Fibroblast of skin of left biceps (primary cell): Measurements from ENCODE around the gene CCDC154.

Source experiments
- DNase-seq, 2 experiments: peaks; one replicate each; pipeline ENCODE4 v3.0.0-alpha.2; 2013; ENCODE audit warnings: low read depth in 2 of 2

CCDC154 gene

DNA sequence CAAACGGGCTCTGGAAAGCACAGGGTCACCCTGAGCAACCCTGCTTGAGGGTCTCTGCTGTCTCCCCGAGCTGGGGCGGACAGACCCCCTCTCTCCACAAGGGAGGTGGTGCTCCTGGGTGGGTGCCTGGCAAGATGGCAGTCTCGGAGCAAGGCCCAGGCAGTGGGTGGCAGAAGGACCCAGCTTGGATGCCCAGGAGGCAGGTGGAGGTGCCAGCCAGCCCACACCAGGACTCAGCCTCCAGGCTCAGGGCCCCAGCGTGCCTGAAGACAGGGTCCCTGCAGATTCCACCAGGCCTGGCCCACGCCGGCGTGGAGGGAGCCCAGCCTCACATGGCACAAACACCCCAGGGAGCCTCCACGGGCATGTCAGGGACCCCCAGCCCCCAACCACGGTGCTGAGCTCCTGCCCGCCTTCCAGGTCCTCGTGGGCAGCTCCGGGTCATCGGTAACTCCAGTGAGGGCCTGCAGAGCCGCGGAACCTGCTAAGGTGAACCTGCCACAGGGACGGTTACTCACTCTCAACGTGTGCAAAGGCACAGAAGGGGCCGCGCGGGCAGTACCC lies 50.7 kb downstream of the CCDC154 start:
- DNase-seq = no peak

DNA sequence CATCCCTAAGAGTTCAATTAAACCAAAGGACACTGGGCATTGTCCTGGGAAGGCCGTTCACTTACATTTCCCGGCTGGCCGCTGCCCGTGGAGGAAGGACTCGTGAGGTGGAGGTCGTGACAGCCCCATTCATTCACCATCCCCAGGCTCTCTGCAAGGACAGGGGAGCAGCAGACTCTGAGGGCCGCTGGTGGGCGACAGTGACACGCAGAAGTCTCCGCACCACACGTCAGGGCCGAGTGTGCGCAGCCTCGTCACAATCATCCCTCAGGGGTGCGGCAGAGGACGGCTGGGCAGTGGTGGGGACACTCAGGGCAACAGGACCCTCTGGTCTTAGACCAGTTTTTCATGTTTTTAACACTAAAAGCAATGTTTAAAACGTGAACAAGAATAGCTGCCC lies 51.5 kb downstream of the CCDC154 start:
- DNase-seq = no peak

DNA sequence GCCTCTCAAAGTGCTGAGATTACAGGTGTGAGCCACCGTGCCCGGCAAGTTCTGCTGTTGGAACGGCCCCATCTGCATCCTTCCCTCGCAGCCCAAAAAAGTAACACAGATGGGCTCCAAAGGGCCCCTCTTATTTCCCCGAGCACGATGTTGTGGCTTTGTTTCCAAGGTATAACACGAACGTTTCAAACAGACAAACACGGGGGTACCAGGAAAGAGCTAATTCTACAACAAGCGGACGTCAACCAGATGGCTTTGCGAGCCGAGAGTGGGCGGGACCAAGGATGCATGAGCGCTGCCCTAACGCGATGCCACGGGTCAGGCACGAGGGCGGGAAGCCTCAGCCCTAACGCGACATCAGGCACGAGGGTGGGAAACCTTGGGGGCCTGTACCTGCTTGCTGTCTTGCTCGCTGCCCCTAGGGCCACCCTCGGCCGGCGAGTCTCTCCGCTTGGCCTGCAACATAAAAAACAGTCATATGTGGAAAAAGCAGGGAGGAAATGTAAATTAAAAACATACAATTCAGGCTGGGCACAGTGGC lies 54.0 kb downstream of the CCDC154 start:
- DNase-seq = no peak

DNA sequence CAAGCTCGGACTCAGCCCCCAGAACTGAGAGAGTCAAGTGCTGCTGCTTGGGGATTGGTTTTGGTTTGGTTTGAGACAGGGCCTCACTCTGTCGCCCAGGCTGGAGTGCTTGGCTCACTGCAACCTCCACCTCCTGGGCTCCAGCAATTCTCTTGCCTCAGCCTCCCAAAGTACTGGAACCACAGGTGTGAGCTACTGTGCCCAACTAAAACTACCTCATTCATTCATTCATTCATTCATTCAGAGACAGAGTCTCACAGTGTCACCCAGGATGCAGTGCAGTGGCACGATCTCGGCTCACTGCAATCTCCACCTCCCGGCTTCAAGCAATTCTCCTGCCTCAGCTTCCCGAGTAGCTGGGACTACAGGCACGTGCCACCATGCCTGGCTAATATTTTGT lies 54.6 kb downstream of the CCDC154 start:
- no peak for DNase-seq

DNA sequence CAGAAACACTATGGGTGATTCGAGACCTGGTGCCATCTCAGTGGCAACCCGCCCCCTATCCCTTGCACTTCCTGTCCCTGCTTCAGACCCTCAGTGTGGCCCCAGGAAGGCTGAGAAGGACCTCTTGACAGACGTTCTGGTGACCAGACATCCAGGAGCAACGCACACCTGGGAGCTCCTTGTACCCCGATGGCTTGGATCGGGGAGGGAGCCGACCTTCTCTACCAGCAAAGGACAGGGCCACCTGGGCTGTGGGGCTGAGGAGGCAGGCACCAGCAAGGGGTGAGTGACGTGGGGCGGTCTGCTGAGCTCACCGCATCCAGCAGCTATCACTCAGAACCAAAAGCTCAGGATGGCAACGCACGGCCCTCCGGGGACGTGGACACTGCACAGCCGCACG lies 57.0 kb downstream of the CCDC154 start:
- DNase-seq = no peak

DNA sequence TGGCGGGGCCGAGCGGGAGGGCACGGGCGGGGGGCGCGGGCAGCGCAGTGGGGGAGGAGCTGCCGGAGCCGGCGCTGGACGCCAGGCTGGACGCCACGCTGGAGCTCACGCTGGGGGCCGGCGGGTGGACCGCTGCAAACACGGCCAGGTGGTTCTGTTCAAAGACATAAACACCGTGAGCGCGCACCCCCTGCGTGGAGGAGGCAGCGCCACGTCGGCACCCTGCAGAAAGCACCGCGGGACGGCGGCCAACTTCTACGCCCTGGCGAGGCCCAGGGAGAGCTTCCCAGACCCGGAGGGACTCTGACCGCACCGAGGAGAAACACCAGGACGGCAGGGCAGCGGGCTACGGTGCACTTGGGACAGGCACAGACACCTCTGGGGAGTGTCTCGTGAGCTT lies 59.1 kb downstream of the CCDC154 start:
- DNase-seq = no peak
